ENCODE measurements around the gene HNRNPAB.

HNRNPAB gene

GRCh38 chr5:178212241-178213002 is 8.1 kb downstream of the HNRNPAB start:
- DNase-seq (ENCODE audit: low spot score) = no peak
- no peak for TF ChIP-seq CTCF (conservative IDR thresholded peaks at IDR 0.05; ENCODE audit: low read depth)
- ChIA-PET CTCF (interaction anchor here (1.1 kb wide), 1 partner anchor 22 kb away, joined by 3 read pairs; no protein-coding TSS in a partner anchor), POLR2A (ENCODE audit: low non-redundant PET) (interaction anchor here (1.9 kb wide), 1 partner anchor 8 kb away, joined by 7 read pairs; the partner anchor contains the start of gene HNRNPAB)
- H3K27ac ChIP-seq = peak overlapping the region; percentile 60

- H3K27ac ChIP-seq = peak overlapping the region; percentile 60
- ChIA-PET CTCF (interaction anchor here (1.1 kb wide), 1 partner anchor 22 kb away, joined by 3 read pairs; no protein-coding TSS in a partner anchor), POLR2A (ENCODE audit: low non-redundant PET) (interaction anchor here (0.6 to 1.9 kb wide), 2 partner anchors 9 to 21 kb away, joined by 3 to 7 read pairs; partner anchors contain the start of gene HNRNPAB)
- DNase-seq (ENCODE audit: low spot score) = no peak
- no peak for TF ChIP-seq CTCF (conservative IDR thresholded peaks at IDR 0.05; ENCODE audit: low read depth)
Measured at GRCh38 chr5:178213003-178213461, 8.7 kb downstream of the HNRNPAB start.

GRCh38 chr5:178213748-178214151 is 9.4 kb downstream of the HNRNPAB start:
- H3K27ac ChIP-seq = peak overlapping the region; percentile 57; the same call in 1 of the 2 replicates
- ChIA-PET POLR2A (ENCODE audit: low non-redundant PET) (interaction anchor here (0.6 to 1.9 kb wide), 2 partner anchors 9 to 22 kb away, joined by 3 to 7 read pairs; partner anchors contain the start of gene HNRNPAB), CTCF (interaction anchor here (0.6 kb wide), 1 partner anchor 229 kb away, joined by 4 read pairs; no protein-coding TSS in a partner anchor)
- no peak for TF ChIP-seq CTCF (conservative IDR thresholded peaks at IDR 0.05; ENCODE audit: low read depth)
- DNase-seq (ENCODE audit: low spot score) = no peak

GRCh38 chr5:178214160-178214803 is 9.9 kb downstream of the HNRNPAB start:
- ChIA-PET POLR2A (ENCODE audit: low non-redundant PET) (interaction anchor here (1.9 kb wide), 1 partner anchor 10 kb away, joined by 7 read pairs; the partner anchor contains the start of gene HNRNPAB), CTCF (interaction anchor here (0.6 kb wide), 1 partner anchor 229 kb away, joined by 4 read pairs; no protein-coding TSS in a partner anchor)
- peak overlapping the region; percentile 57 for H3K27ac ChIP-seq
- TF ChIP-seq CTCF (conservative IDR thresholded peaks at IDR 0.05; ENCODE audit: low read depth) = no peak
- DNase-seq (ENCODE audit: low spot score) = no peak

- ChIA-PET CTCF (no interaction called here), POLR2A (ENCODE audit: low non-redundant PET) (interaction anchor here (0.6 kb wide), 1 partner anchor 16 kb away, joined by 3 read pairs; no protein-coding TSS in a partner anchor)
- no peak for DNase-seq (ENCODE audit: low spot score)
- H3K27ac ChIP-seq = peak overlapping the region; percentile 57
- no peak for TF ChIP-seq CTCF (conservative IDR thresholded peaks at IDR 0.05; ENCODE audit: low read depth)
Measured at GRCh38 chr5:178215280-178216002, 11.1 kb downstream of the HNRNPAB start.

Data from RWPE1 (cell line).